OCI-LY7 (cell line): ENCODE data around the gene AHSA1.

ENCODE experiments used
- CTCF ChIP-seq: fragments of 200-600 bp; sonication (generic); conservative IDR thresholded peaks from 2 replicates; pipeline ENCODE4 v1.5.1; 2014; ENCODE audit warnings: mild to moderate bottlenecking, antibody characterized with exemption, low read length, moderate library complexity, mixed read lengths
- EZH2phosphoT487 ChIP-seq: fragments of 200-600 bp; sonication (generic); IDR thresholded peaks from 2 replicates; pipeline ENCODE4 v1.6.1; 2018; ENCODE audit warnings: low read depth, borderline replicate concordance, mild to moderate bottlenecking, mixed run types, antibody characterized with exemption, low read length, moderate library complexity, mixed read lengths

GRCh38 chr14:77478029-77478428, 20.1 kb downstream of the AHSA1 start:
- TF ChIP-seq CTCF (no peak), EZH2phosphoT487 (no peak)
